Measurements from ENCODE around the gene TYW1.
"Not testable (repeated sequence)": the region's sequence is repeated elsewhere in the genome, so short reads cannot be mapped to it uniquely, and the experiment has no call there.

Gene TYW1

GRCh38 chr7:67066950-67067622 is 70.5 kb downstream of the TYW1 start:
- not testable (repeated sequence) for H3K27me3 Mint-ChIP-seq, H3K4me1 Mint-ChIP-seq, H3K27ac Mint-ChIP-seq, H3K4me3 Mint-ChIP-seq
- Mint-ChIP-seq H3K9me3 (peaks cover 17% of the 10 kb centered on the region), H3K36me3 (peaks cover 53% of the 10 kb centered on the region)

DNA sequence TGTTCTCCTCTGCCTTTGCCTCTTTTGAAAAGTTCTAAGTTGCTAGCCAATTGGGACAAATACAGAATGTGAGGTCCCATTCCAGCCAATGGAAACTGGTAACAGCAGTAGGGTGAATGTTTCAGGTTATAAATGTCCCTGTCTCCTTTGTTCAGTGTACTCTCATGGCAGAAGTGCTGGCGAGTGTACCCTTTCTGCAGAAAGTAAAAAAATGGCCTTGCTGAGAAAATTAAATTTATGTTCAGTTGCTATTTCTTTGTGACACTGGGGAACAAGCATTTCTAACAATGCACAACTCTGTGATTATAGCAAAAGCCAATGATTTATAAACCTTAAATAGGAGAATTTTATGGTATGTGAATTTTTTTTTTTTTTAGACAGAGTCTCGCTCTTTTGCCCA is 79.5 kb downstream of the TYW1 start:
- H3K9me3 Mint-ChIP-seq = peaks cover 14% of the 10 kb centered on the region
- H3K27ac Mint-ChIP-seq, H3K4me1 Mint-ChIP-seq, H3K27me3 Mint-ChIP-seq, H3K4me3 Mint-ChIP-seq: not testable (repeated sequence)
- peaks cover 56% of the 10 kb centered on the region for H3K36me3 Mint-ChIP-seq

DNA sequence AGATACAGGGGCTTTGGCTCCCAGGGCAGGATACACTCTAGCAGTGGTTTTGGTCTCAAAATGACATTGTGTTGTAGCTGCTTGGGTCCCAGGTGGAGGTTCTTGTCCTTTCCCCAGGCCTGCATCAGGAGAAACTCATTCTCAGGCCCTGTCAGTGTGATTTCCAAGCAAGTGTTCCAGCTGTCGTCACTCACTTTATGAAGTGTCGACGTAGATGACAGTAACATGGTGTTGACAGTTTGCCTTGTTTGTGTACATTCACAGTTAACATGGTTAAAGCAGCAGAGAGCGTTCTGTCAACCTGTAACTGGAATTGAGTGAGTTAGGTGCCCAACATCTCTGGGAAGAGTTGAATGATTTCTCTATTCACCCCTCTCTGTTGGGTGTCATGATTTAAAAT is 86.2 kb downstream of the TYW1 start:
- Mint-ChIP-seq H3K36me3 (peaks cover 45% of the 10 kb centered on the region), H3K4me1 (peaks cover 13% of the 10 kb centered on the region), H3K9me3 (peaks cover 13% of the 10 kb centered on the region)
- not testable (repeated sequence) for H3K27ac Mint-ChIP-seq, H3K27me3 Mint-ChIP-seq, H3K4me3 Mint-ChIP-seq

DNA sequence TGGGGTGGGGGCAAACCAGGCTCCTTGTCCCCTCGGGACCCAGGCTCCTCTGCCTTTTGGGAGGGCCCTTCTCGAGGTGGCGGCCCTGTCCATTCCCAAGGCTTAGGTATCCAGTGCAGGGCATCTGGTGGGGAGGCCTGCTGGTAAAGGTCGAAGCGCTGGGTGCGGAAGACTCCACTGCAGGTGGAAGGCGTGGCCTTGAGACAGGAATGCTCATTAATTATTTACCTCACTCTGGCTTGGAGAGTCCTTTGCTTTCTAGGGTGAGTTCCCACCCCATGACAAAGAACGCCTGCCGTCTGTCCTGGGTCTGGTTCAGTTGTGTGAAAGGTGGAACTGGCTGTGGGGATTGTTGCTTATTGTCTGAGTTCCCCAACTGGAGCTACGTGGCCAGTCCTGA is 92.6 kb downstream of the TYW1 start:
- H3K4me3 Mint-ChIP-seq, H3K27ac Mint-ChIP-seq, H3K27me3 Mint-ChIP-seq, H3K9me3 Mint-ChIP-seq, H3K4me1 Mint-ChIP-seq: not testable (repeated sequence)
- H3K36me3 Mint-ChIP-seq = peaks cover 29% of the 10 kb centered on the region

DNA sequence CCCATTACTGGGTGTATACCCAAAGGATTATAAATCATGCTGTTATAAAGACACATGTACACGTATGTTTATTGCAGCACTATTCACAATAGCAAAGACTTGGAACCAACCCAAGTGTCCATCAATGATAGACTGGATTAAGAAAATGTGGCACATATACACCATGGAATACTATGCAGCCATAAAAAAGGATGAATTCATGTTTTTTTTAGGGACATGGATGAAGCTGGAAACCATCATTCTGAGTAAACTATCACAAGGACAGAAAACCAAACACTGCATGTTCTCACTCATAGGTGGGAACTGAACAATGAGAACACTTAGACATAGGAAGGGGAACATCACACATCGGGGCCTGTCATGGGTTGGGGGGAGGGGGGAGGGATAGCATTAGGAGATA is 94.4 kb downstream of the TYW1 start:
- H3K27me3 Mint-ChIP-seq, H3K27ac Mint-ChIP-seq, H3K4me1 Mint-ChIP-seq, H3K9me3 Mint-ChIP-seq, H3K4me3 Mint-ChIP-seq: not testable (repeated sequence)
- peaks cover 28% of the 10 kb centered on the region for H3K36me3 Mint-ChIP-seq

- not testable (repeated sequence) for H3K4me1 Mint-ChIP-seq, H3K27ac Mint-ChIP-seq, H3K4me3 Mint-ChIP-seq, H3K9me3 Mint-ChIP-seq, H3K27me3 Mint-ChIP-seq
- peaks cover 30% of the 10 kb centered on the region for H3K36me3 Mint-ChIP-seq
These were observed 101.4 kb downstream of the TYW1 start for GRCh38 chr7:67098031-67098430.

GRCh38 chr7:67099406-67099805 is 102.8 kb downstream of the TYW1 start:
- H3K27ac Mint-ChIP-seq, H3K9me3 Mint-ChIP-seq, H3K27me3 Mint-ChIP-seq, H3K4me3 Mint-ChIP-seq: not testable (repeated sequence)
- peaks cover 36% of the 10 kb centered on the region for H3K36me3 Mint-ChIP-seq
- peaks cover 18% of the 10 kb centered on the region for H3K4me1 Mint-ChIP-seq

DNA sequence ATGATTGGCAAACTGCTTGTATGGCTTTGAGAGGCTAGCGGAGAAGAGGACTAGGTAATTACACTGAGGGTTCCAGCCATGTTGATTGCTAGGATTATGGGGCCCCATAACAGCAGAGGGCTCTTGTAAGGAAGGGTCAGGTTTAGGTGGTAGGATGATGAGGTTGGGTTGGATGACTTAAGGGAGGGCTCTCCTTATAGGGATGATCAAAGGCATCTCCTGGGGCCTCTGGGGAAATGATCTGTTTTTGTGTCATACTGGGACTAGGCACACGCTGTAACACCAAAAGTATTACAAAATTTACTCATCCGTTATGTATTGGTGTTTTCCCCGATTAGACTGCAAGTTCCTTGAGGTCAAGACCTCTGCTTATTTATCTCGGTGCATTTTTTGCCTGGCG is 103.4 kb downstream of the TYW1 start:
- Mint-ChIP-seq H3K4me1 (peaks cover 24% of the 10 kb centered on the region), H3K36me3 (peaks cover 37% of the 10 kb centered on the region)
- not testable (repeated sequence) for H3K9me3 Mint-ChIP-seq, H3K27ac Mint-ChIP-seq, H3K4me3 Mint-ChIP-seq, H3K27me3 Mint-ChIP-seq

GRCh38 chr7:67100956-67101361 is 104.3 kb downstream of the TYW1 start:
- Mint-ChIP-seq H3K4me1 (peaks cover 31% of the 10 kb centered on the region), H3K27me3 (no peaks in the 10 kb centered on the region), H3K9me3 (no peaks in the 10 kb centered on the region), H3K27ac (no peak overlapping the region), H3K4me3 (no peak overlapping the region), H3K36me3 (peaks cover 40% of the 10 kb centered on the region)

GRCh38 chr7:67104937-67105336 is 108.3 kb downstream of the TYW1 start:
- H3K4me3 Mint-ChIP-seq, H3K9me3 Mint-ChIP-seq, H3K27me3 Mint-ChIP-seq: not testable (repeated sequence)
- Mint-ChIP-seq H3K27ac (peak overlapping the region; percentile 86), H3K36me3 (peaks cover 33% of the 10 kb centered on the region), H3K4me1 (peaks cover 31% of the 10 kb centered on the region)

DNA sequence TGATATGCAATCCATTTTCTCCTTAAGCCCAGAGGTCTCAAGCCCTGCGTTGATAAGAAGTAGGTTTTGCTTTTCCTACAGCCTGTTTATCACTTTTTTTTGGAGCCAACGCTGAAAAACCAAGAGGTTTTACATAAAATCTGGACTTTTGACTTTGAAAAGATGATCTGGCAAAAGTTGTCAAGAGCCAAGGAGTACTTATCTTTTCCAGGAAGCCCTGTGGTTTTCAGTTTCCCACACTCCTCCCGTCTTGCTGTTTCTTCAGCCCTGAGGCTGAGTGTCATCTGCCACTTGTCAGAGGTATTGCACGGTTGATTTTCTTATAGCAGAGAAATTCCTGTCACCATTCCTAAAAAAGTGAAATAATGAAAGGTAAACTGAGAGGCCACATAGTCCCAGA is 108.7 kb downstream of the TYW1 start:
- H3K27ac Mint-ChIP-seq = no peak overlapping the region
- H3K36me3 Mint-ChIP-seq = peaks cover 31% of the 10 kb centered on the region
- H3K4me3 Mint-ChIP-seq = no peak overlapping the region
- no peaks in the 10 kb centered on the region for H3K9me3 Mint-ChIP-seq
- no peaks in the 10 kb centered on the region for H3K27me3 Mint-ChIP-seq
- peaks cover 31% of the 10 kb centered on the region for H3K4me1 Mint-ChIP-seq

- Mint-ChIP-seq H3K36me3 (peaks cover 27% of the 10 kb centered on the region), H3K4me1 (peaks cover 28% of the 10 kb centered on the region)
- H3K9me3 Mint-ChIP-seq, H3K27ac Mint-ChIP-seq, H3K27me3 Mint-ChIP-seq, H3K4me3 Mint-ChIP-seq: not testable (repeated sequence)
These were observed 109.6 kb downstream of the TYW1 start for GRCh38 chr7:67106255-67106654.

DNA sequence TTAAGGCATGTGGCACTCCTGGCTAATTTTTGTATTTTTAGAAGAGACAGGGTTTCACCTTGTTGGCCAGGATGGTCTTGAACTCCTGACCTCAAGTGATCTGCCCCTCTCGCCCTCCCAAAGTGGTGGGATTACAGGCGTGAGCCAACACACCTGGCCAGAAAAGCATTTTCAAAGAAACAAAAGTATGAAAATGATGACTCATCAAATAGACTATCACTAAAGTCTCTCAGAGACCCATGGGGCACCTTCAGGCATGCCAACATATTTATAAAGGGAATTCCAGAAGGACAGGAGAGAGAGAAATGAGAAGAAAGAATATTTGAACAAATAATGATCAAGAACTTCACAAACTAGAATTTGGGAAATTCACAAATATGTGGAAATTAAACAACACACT is 114.7 kb downstream of the TYW1 start:
- H3K27ac Mint-ChIP-seq, H3K36me3 Mint-ChIP-seq, H3K27me3 Mint-ChIP-seq, H3K4me1 Mint-ChIP-seq, H3K9me3 Mint-ChIP-seq, H3K4me3 Mint-ChIP-seq: not testable (repeated sequence)

GRCh38 chr7:67114483-67115246 is 118.0 kb downstream of the TYW1 start:
- H3K4me3 Mint-ChIP-seq, H3K27me3 Mint-ChIP-seq, H3K27ac Mint-ChIP-seq, H3K9me3 Mint-ChIP-seq, H3K4me1 Mint-ChIP-seq: not testable (repeated sequence)
- H3K36me3 Mint-ChIP-seq = peaks cover 12% of the 10 kb centered on the region

- H3K9me3 Mint-ChIP-seq, H3K27me3 Mint-ChIP-seq, H3K4me3 Mint-ChIP-seq, H3K27ac Mint-ChIP-seq: not testable (repeated sequence)
- H3K36me3 Mint-ChIP-seq = peaks cover 20% of the 10 kb centered on the region
- H3K4me1 Mint-ChIP-seq = peaks cover 17% of the 10 kb centered on the region
These were observed 123.9 kb downstream of the TYW1 start for GRCh38 chr7:67120491-67120890.

- peaks cover 51% of the 10 kb centered on the region for H3K4me1 Mint-ChIP-seq
- H3K27me3 Mint-ChIP-seq, H3K9me3 Mint-ChIP-seq: not testable (repeated sequence)
- peak overlapping the region; percentile 96 for H3K27ac Mint-ChIP-seq
- H3K36me3 Mint-ChIP-seq = peaks cover 26% of the 10 kb centered on the region
- H3K4me3 Mint-ChIP-seq = peak overlapping the region; percentile 76
These were observed 131.6 kb downstream of the TYW1 start for GRCh38 chr7:67128257-67128656.

DNA sequence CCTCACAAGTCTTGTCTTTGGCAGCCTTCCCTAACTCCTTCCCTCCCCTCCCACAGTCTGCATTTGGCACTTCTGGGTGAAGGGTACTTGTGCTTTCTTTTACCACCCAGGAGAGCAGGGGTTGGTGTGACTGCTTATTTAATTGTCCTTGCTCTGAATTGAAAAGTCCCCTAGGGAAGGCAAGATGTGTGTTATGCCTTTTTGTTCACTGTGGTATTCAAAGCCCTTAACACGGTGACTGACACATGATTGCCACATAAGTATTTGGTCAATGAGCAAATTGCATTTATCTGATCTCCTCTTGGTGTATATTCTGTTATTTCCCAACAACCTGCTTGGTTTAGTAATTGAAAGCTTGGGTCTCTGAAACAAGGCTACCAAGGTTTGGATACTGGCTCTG is 134.1 kb downstream of the TYW1 start:
- Mint-ChIP-seq H3K36me3 (peaks cover 19% of the 10 kb centered on the region), H3K4me1 (peaks cover 48% of the 10 kb centered on the region), H3K4me3 (peak overlapping the region; percentile 33)
- H3K27me3 Mint-ChIP-seq, H3K9me3 Mint-ChIP-seq, H3K27ac Mint-ChIP-seq: not testable (repeated sequence)

Measured in activated naive CD4-positive, alpha-beta T cell treated with anti-CD3 and anti-CD28 coated beads, Interleukin-2, amount 50 U/mL, for 24 hours (primary cell).